OCI-LY1 (cell line): Measurements from ENCODE around the gene TPM1.

Experiments used
- CTCF ChIP-seq: fragments of 200-600 bp; sonication (generic), shearing (Covaris generic); IDR thresholded peaks from 2 replicates; pipeline ENCODE4 v1.5.1; 2017; ENCODE audit warnings: mild to moderate bottlenecking, antibody characterized with exemption, low read length, moderate library complexity, mixed read lengths
- EZH2 ChIP-seq: fragments of 200-600 bp; sonication (generic), shearing (Covaris generic); IDR thresholded peaks from 2 replicates; pipeline ENCODE4 v1.8.0; 2017; ENCODE audit warnings: borderline replicate concordance, mixed run types, mild to moderate bottlenecking, antibody characterized with exemption, low read length, moderate library complexity, mixed read lengths

- TF ChIP-seq CTCF (no peak), EZH2 (no peak)
Observed at GRCh38 chr15:63023351-63023945, 19.1 kb upstream of the TPM1 start.
